ENCODE measurements around the gene NR1H3.

The NR1H3 gene

GRCh38 chr11:47270331-47271271, 12.8 kb downstream of the NR1H3 start:
- peak; percentile 27 for DNase-seq

GRCh38 chr11:47271328-47271727, 13.5 kb downstream of the NR1H3 start:
- no peak for DNase-seq

DNA sequence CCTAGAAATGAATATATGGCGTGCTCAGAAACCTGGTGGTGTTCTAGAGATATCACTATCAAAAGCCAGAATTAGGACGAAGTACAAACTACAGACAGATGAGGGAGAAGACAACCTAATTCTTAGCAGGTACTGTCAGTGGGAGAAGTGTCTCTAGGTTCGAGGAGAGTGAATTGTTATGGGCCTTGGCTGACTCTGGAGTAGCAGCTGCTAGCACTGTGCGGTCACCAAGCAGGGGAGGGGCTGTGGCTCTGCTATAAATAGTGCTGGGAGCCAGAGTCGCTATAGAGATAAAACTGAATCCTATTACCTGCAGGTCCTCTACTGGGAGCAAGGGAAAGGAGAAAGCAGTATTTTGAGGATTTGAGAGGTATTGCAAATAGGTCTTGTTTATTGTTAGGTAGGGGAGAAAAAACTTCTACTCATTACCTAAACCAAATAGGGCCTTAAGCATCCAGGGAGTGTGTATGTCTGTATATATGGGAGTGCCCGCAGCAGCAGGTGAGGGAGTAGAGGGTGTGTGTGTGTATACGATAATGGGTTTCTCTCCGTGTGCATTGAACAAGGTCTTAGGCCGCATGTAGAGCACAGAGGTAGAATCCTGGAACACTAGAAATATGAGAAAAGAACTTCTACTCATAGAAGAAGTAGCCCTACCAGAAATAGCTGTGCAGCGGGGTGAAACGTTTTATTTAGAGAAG, 14.3 kb downstream of the NR1H3 start:
- no peak for DNase-seq

DNA sequence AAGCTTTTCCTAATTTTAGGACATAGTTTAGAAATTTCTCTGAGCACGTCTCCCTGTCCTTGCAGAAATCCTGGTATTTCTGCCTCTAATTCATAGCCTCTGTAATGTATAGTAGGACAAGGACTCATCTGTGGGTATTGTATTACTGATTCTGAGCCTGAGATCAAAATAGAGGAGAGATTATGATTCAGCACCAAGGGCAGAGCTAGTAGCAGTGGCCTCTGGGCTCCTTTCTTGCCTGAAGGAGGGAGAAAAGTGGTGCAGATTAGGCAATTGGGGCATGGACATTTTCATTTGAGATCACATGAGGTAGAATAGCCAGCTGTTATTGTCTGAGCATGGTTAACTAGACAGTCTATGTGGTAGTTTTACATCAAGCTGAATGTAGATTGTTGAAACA, 14.9 kb downstream of the NR1H3 start:
- no peak for DNase-seq

DNA sequence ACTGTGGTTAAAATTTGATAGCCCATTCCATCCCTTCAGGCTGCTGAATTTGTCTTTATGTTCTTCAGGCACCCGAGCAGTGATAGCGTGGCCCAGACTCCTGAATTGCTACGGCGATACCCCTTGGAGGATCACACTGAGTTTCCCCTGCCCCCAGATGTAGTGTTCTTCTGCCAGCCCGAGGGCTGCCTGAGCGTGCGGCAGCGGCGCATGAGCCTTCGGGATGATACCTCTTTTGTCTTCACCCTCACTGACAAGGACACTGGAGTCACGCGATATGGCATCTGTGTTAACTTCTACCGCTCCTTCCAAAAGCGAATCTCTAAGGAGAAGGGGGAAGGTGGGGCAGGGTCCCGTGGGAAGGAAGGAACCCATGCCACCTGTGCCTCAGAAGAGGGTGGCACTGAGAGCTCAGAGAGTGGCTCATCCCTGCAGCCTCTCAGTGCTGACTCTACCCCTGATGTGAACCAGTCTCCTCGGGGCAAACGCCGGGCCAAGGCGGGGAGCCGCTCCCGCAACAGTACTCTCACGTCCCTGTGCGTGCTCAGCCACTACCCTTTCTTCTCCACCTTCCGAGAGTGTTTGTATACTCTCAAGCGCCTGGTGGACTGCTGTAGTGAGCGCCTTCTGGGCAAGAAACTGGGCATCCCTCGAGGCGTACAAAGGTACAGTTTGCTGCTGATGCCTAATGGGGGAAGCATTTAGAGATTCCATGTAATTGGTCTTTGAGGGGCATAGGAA, 16.9 kb downstream of the NR1H3 start:
- no peak for DNase-seq

GRCh38 chr11:47276923-47277322, 19.1 kb downstream of the NR1H3 start:
- no peak for DNase-seq

GRCh38 chr11:47278058-47278457, 20.3 kb downstream of the NR1H3 start:
- no peak for DNase-seq

DNA sequence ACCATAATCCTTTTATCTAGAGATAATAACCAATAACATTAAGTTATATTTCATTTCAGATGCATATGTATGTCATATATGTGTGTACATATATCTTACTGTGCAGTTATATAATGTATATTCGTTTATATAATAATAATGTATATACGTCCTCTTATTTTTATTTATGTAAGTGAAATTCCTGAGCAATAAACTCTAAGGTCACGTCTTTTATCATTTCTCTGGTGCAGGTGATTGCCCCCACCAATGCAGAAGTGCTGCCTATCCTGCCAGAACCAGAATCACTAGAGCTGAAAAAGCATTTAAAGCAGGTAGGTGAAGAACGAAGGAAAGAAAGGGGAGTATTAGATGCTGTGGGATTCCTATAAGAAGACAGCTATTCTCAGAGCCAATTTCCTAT, 21.0 kb downstream of the NR1H3 start:
- DNase-seq, result no peak

DNA sequence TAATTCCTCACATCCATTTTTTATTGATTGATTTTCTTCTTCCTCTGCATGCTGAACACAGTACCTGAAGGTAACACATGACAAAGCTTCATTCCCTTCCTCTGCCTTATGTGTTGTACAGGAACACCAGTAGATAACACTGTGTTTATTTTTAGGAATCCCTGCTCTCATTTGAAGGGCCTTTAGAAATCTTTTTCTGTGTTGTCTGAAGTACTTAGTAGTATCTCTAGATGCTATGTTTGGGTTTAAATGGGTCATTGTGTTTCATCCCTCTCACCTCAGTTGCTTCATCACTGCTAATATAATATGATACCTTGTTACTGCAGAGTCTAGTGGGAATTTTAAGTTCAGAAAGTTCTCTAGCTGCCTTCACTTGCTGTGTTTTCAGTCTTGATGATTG, 22.3 kb downstream of the NR1H3 start:
- no peak for DNase-seq

GRCh38 chr11:47280860-47281259, 23.1 kb downstream of the NR1H3 start:
- no peak for DNase-seq

DNA sequence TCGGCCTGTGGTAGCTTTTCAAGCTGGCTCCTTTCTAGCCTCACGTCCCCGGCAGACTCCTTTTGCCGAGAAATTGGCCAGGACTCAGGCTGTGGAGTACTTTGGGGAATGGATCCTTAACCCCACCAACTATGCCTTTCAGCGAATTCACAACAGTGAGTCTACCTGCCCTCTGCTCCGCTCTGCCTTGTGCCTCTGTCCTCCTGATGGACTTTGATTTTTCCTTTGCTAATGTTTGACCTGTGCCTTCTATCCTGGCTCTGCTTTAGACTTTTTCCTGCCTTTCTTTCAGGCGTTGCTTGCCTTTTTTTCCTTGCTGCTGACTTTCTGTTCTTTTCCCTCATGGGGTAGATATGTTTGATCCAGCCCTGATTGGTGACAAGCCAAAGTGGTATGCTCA, 24.7 kb downstream of the NR1H3 start:
- no peak for DNase-seq

DNA sequence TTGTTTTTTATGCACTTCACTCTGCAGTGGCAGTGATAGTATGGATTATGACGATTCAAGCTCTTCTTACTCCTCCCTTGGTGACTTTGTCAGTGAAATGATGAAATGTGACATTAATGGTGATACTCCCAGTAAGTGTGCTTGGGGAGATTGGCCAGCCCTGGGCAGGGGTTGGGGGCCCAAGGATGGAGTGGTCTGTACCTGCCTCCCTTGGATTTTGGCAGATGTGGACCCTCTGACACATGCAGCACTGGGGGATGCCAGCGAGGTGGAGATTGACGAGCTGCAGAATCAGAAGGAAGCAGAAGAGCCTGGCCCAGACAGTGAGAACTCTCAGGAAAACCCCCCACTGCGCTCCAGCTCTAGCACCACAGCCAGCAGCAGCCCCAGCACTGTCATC, 26.4 kb downstream of the NR1H3 start:
- no peak for DNase-seq

DNA sequence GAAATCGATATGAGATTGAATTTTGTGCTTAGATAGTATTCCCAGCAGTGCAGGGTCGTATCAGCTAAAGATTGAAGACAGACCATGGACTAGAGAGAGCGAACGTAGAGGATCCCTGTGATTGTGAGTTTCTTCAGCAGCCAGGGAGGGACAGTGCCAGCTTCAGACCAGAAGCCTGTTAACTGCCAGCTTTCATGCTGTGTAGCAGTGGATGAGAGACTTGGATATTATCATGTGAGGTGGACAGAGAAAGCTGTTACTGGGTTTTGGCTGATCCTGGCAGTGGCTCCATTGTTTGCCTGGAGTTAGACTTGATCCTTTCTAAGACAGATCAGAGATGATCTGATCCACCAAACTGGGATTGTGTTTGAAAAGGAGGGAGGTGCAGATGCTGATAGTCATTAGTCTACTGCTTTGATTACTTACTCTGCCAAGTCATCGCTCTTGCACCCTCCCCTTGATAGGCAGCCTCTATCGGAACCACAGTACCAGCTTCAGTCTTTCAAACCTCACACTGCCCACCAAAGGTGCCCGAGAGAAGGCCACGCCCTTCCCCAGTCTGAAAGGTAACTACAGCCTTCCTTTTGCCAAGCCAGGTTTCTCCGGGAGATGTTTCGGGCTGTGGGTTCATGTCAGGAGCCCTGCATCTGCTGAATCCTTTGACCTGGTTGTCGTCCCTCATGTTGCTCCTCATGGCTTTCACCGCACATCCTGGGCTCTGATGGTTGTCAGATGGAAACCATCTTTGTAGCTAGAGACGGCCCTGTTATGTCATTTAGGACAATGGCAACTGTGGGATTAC, 28.4 kb downstream of the NR1H3 start:
- DNase-seq, result no peak

DNA sequence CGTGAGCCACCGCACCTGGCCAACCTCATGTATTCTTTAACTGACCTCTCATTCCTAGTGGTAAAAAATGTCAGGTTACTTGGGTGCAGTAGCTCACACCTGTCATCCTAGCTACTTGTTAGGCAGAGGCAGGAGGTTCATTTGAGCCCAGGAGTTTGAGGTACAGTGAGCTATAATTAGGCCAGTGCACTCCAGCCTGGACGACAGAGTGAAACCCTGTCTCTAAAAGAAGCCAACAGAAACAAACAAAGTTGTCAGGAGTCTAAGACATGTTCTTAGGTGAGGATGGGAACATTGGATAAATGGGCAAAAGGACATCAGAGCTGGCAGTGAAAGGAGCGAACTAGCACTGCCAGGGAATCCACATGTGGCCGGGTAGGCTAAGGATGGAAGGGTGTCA, 30.3 kb downstream of the NR1H3 start:
- DNase-seq, result no peak

DNA sequence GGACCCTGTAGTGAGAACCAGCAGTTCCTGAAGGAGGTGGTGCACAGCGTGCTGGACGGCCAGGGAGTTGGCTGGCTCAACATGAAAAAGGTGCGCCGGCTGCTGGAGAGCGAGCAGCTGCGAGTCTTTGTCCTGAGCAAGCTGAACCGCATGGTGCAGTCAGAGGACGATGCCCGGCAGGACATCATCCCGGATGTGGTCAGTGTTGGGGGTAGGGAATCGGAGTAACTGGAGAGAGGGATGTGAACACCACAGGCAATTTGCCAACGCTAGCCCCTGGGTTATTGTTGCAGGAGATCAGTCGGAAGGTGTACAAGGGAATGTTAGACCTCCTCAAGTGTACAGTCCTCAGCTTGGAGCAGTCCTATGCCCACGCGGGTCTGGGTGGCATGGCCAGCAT, 32.1 kb downstream of the NR1H3 start:
- DNase-seq, result no peak

DNA sequence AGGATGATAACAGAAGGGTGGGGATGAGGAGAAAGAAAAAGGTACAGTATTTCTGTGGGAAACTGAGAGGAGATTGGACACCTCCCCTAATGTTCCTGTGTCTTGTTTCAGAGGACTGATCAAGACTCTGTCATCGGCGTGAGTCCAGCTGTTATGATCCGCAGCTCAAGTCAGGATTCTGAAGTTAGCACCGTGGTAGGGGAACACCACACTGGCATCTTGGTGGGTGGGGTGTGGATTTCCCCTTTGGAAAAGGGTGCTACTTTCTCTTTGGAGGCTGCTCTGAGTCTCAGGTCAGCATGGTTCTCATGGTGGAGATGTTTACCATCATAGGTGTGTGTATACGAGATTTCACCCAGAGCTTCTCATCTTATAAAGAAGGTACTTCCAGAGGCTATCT, 37.6 kb downstream of the NR1H3 start:
- DNase-seq, result no peak

DNA sequence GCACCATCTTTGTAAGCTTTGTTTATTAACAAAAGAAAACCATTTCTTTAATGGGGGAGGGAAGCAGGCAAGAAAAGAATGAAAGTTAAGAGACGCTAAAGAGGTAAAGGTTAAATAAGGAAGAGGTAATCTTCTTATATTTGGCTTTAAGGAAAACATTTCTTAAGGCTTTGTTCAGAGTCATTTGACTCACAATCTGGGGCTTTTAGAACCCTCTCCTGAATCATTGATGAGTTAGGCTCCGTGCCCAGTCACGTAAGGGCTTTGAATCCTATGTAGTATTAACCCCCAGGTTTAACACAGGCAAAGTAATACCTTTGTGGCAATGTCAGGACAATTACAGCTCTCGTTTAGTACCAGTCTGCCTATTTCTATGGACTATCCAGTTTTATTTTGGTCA, 38.2 kb downstream of the NR1H3 start:
- no peak for DNase-seq

- no peak for DNase-seq
These were observed 41.3 kb downstream of the NR1H3 start for GRCh38 chr11:47299078-47299477.

DNA sequence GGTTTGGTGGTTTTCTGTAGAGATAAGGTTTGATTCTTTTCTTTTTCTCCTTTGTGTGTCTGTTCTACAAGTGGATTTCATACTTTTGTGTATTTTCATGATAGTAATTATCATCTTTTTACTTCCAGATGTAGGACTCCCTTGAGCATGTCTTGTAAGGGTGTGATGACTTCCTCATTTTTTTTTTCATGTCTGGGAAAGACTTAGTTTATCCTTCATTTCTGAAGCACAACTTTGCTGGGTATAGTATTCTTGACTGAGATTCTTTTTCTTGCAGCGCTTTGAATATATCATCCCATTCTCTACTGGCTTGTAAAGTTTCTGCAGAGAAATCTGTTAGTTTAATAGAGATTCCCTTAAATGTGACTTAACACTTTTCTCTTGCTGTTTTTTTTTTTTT, 45.1 kb downstream of the NR1H3 start:
- no peak for DNase-seq

DNA sequence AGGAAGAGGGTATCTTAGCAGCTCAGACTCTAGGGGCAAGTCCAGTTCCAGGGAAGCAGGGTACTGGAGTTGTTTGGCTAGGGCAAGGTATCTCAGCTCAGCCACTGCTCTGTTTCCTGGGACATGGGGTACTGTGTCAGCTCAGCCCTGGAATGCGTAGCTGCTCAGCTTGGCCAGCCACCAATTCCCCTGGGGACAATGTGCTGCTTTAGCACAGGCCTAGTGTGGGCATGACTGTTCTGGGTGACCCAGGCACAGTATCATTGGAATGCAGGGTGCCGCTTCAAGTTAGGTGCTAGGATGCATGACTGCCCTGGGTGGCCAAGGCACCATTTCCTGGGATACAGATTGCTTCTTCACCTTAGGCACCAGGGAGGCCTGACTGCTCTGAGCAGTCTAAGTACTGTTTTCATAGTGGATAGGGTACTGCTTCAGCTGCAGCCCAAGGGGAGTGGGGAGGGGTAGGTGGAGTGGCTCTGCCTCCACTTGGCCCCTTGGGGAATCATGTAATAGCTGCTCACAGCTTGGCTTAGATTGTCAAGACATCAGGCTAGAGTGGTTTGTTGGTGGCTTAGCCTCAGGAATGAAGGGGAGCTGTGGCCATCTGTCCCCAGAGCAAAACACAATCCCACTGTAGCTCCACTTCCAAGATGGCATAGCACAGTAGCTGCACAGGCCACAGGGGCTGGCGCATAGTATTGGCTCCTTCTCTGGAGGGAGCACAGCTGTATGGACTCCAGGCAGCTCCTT, 48.1 kb downstream of the NR1H3 start:
- DNase-seq, result no peak

DNA sequence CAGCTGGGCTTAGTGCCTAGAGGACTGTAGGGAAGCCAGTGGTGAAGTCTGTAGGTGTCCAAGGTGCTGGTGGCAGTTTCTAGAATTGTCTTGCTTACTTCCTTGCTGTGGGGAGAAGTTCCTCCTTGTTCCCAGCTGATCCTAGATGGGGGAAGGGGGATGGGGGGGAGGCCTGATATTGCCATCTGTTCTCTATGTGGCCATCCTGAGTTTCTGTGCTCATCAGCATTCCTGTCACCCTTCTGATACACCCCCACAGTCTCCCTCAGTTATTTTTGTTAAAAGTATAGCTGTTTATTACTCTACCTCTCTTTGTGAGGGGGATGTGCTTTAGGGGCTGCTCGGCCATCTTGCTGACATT, 48.7 kb downstream of the NR1H3 start:
- DNase-seq, result no peak
